Effector CD4-positive, alpha-beta T cell (primary cell): Measurements from ENCODE around the gene PIK3CA.
"Not testable (repeated sequence)": the region's sequence is repeated elsewhere in the genome, so short reads cannot be mapped to it uniquely, and the experiment has no call there.

Experiments
- DNase-seq: peaks from one replicate; pipeline ENCODE4 v3.0.0-alpha.2; 2020

The PIK3CA gene

GRCh38 chr3:179215550-179215949, 67.4 kb downstream of the PIK3CA start:
- DNase-seq = not testable (repeated sequence)

DNA sequence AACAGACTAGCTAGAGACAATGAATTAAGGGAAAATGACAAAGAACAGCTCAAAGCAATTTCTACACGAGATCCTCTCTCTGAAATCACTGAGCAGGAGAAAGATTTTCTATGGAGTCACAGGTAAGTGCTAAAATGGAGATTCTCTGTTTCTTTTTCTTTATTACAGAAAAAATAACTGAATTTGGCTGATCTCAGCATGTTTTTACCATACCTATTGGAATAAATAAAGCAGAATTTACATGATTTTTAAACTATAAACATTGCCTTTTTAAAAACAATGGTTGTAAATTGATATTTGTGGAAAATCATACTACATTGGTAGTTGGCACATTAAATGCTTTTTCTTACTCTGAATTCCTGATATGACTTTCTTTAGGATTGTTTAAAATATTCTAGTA, 70.1 kb downstream of the PIK3CA start:
- DNase-seq = not testable (repeated sequence)

DNA sequence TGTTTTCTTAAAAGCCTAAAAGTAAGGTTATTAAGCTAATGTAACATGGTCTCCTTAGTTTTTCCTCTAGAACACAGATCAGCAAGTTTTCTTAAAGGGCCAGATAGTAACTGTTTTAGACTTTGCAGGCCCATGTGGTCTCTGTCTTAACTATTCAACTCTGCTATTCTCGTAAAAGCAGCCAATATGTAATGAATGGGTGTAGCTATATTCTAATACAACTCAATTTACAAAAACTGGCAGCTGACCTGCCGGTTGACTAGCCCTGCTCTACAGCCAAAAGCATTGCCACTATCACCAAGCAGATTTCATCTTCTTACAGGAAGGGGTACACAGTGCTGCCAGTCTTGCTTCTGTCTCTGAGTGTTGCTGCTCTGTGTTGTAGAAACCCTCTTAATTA, 75.4 kb downstream of the PIK3CA start:
- no peak for DNase-seq

- DNase-seq = no peak
Observed at GRCh38 chr3:179224584-179224983, 76.4 kb downstream of the PIK3CA start.

GRCh38 chr3:179227349-179227748, 79.2 kb downstream of the PIK3CA start:
- no peak for DNase-seq

DNA sequence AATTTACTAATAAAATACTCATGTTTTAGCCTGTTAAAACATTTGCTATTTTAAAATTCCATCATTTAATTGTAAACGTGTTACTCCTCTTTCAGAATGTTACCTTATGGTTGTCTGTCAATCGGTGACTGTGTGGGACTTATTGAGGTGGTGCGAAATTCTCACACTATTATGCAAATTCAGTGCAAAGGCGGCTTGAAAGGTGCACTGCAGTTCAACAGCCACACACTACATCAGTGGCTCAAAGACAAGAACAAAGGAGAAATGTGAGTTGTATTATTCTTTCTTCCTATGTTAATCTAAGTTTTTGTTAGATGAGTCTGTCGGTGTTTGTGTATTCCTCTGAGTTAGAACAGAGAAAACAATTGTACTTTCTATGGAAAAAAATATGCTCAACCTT, 81.0 kb downstream of the PIK3CA start:
- DNase-seq = no peak

DNA sequence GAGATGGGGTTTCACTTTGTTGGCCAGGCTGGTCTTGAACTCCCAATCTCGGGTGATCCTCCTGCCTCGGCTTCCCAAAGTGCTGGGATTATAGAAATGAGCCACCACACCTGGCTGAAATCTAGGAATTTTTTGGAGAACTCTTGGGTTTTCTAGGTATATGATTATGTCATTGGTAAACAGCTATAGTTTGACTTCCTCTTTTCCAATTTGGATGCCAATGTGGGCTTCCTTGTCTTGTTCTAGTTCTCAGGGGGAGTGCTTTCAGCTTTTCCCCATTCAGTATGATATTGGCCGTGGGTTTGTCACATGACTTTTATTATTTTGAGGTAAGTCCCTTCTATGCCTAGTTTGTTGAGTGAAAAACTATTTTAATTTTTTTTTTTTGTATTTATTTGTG, 84.9 kb downstream of the PIK3CA start:
- DNase-seq = no peak

- DNase-seq = no peak
Observed at GRCh38 chr3:179234199-179234598, 86.0 kb downstream of the PIK3CA start.

DNA sequence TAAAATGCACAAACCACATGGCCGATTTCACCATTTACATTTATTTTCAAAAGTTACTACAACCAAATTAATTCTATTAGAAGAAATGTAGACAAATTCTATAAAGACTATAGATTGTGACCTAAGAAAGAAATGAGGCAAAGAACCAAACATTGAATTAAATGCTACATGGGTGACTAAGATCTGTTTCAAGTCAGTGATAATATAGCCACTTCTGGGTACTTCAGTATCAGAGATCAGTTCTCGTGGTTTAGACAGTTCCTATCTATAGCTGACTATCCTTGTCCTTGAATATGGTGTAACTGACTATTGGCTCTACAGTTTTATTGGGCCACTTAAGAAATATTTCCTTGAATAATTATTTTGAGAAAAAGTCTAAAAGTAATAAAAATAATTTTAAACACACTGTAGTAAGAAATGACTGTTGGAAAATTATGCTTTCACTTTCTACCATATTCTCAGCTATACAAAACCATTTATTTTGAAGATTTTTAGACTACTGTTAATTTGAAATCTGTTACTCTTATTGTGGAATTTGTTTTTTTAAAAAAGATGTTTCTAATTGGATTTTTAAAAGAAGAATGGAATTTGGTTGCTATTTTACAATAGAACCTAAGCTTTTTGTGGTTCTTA, 88.6 kb downstream of the PIK3CA start:
- DNase-seq = no peak

GRCh38 chr3:179240299-179240698, 92.1 kb downstream of the PIK3CA start:
- not testable (repeated sequence) for DNase-seq

DNA sequence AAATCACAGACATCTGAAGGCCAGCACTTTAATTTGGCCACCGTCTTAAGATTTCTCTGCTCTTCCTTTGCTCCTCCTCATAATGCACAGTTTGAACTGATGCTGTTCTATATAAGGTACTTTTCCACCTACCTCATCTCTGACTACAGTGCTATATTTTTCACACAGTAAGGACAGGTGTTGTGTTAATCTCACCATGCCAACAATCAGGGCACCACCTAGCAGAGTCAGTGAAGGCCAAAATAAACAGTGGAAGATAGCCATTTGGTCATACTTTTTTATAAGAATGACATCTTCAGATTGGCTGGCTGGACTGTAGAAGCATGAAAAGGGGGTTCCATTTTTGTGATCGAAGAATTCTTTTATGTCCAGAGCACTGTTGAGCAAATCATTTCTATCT, 94.7 kb downstream of the PIK3CA start:
- not testable (repeated sequence) for DNase-seq

DNA sequence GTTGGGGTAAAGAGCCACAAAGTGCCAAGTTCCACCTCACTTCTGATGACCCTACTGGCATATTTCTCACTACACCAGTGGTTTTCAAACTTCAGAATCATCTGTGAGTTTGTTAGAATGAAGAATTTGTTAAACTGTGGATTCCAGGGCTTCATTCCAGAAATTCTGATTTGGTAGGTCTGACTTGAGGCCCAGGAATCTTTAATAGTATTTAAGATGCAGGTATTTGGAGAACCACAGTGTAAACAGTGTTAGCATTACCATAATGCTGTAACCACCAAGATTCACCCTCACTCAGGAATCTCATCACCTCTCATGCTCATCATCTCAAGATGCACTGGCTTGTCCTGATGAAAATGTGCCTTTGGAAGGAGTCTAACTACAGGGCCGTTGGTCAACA, 96.7 kb downstream of the PIK3CA start:
- DNase-seq = no peak

- no peak for DNase-seq
Observed at GRCh38 chr3:179247289-179248015, 99.3 kb downstream of the PIK3CA start.

DNA sequence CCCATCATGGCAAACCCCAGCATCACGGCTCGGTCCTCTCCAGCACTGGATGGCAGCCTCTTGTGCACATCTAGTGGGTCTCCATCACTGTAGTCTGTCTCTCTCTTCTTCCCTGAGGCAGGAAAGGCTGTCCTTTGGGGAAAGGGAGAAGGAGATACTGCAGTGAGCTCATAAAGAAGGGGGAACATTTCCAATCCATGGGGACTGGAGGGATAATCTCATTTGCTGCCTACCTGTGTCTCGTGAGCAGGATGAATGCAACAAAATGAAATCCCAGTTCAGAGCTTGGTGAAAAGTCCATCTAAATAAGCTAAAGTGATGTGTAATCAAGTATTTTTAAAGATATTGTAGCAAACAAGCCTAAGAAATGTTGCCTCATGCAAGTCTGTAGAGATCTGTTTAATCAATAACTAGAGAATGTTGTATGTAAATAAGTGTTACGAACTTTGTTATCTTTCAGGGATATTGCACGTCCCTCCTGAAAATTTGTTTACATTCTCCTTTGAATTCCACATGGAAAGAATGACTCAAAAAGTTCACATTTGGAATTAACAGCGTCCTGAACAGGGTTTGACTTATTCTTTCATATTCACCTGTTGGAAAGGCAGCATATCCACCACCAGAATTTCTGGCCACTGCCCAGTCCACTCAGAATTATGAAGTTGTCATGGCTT, 102.8 kb downstream of the PIK3CA start, which contains the start of gene KCNMB3:
KCNMB3 (minus strand) TSS at position 312 of the 674 bp plus-strand sequence; CDS start at position 188, 124 bp downstream.
- no peak for DNase-seq

- no peak for DNase-seq
Observed at GRCh38 chr3:179256813-179257212, 108.7 kb downstream of the PIK3CA start.

DNA sequence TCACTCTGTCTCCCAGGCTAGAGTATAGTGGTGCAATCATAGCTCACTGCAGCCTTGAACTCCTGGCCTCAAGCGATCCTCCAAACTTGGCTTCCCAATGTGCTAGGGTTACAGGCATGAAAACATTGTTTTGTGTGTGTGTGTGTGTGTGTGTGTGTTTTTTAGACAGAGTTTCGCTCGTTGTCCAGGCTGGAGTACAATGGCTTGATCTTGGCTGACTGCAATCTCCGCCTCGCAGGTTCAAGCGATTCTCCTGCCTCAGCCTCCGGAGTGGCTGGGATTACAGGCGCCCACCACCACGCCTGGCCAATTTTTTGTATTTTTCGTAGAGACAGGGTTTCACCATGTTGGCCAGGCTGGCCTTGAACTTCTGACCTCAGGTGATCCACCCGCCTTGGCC, 109.6 kb downstream of the PIK3CA start:
- DNase-seq = not testable (repeated sequence)

DNA sequence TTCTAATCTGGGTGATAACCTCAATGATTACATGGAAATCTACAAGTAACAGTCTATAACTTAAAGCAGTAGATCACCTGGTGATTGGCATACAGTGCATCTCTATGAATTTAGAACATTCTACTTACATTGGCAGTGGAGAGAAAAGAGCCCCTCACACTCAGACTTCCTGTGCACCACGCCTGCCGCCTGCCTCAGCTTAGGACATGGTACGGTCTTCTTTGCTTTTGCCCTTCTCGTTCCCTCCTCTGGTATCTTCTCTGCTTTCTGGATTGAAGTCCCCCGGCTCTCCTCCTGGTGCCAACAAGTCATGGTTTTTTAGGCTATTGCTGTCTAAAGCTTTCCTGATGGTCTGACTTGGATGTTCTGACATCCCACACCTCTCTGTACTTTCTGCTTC, 110.7 kb downstream of the PIK3CA start:
- no peak for DNase-seq

DNA sequence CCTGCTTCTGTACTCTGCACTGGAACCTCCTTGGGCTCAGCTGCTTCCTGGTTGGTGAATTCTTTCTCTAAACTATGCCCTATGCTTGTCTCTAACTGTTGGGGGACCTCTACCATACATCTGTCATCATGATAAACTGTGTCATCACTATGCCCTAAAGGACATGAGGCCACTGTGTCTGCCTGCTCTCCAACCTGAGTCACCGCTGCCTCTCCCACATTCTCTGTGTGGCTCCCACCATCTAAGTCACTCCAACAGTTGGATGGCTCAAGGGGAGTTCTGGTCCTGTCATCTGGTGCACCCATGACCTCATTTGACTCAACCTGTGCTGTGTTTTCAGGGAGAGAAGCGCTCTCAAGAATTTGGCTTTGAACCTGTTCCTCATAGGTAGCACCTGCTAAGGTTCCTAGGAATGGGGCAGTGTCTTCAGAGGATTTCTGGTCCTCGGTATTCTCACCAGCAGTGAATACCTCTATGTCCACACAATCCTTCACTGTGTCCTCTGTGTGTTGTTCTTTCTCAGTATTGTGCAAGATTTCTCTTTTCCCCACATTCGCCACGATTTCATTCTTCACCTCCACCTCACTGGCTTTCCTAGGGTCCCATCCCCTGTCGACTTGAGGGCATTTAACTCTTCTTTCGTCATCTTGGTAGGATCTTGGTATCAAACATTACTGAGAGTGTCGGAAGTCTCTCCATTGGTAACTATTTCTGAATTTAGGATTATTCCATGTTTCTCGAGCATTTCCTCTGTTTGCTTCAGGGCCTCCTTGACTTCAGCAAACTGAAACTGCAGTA, 112.0 kb downstream of the PIK3CA start:
- DNase-seq = not testable (repeated sequence)

- peak; percentile 52 for DNase-seq
Observed at GRCh38 chr3:179260949-179261765, 113.0 kb downstream of the PIK3CA start.

DNA sequence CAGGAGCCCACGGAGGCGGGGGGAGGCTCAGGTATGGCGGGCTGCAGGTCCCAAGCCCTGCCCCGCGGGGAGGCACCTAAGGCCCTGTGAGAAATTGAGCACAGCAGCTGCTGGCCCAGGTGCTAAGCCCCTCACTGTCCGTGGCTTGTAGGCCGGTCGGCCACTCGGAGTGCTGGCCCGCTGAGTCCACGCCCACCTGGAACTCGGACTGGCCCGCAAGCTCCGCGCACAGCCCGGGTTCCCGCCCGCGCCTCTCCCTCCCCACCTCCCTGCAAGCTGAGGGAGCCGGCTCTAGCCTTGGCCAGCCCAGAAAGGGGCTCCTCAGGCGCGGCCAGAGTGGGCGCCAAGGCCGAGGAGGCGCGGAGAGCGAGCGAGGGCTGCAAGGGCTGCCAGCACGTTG, 115.0 kb downstream of the PIK3CA start:
- DNase-seq = no peak

GRCh38 chr3:179264449-179264848, 116.3 kb downstream of the PIK3CA start:
- no peak for DNase-seq

- DNase-seq = no peak
Observed at GRCh38 chr3:179265092-179265491, 116.9 kb downstream of the PIK3CA start.
